ENCODE measurements around the gene CTNND2.
"Not testable (repeated sequence)": the region's sequence is repeated elsewhere in the genome, so short reads cannot be mapped to it uniquely, and the experiment has no call there.

CTNND2 gene

DNA sequence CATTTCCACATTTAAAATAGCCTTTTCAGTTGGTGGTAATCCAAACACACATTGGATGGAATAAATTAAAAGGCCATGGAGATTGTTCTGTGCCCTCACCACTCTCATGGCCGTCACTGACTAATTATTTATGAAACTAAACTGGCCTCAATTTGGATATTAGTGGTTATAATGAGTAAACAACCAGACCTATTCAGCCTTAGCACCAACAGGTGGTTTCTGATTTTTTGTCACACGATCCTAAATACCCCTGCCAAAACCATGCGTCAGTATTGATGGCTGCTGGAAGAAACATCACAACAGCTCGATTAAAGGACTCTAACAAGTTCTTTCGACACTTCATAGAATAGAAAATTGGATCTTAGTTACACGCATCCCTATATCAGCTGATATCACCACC, 867.2 kb downstream of the CTNND2 start:
- DNase-seq (ENCODE audit: low spot score), result no peak

DNA sequence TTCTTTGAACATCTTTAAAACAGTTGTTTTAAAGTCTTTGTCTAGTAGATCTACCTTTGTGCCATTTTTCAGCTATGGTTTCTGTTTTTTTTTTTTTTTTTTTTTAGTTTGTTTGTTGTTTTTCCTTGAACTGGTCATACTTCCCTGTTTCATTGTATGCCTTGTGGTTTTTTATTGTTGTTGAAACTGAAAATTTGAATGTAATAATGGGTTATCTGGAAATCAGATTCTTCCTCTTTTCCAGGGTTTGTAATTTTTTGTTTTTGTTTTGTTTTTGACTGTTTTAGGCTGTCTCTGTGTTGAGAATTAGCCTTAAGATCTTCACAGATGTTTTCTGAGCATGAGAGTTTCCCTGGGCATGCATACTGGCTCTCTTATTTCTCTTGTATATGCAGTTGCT, 873.6 kb downstream of the CTNND2 start:
- DNase-seq (ENCODE audit: low spot score), result no peak

DNA sequence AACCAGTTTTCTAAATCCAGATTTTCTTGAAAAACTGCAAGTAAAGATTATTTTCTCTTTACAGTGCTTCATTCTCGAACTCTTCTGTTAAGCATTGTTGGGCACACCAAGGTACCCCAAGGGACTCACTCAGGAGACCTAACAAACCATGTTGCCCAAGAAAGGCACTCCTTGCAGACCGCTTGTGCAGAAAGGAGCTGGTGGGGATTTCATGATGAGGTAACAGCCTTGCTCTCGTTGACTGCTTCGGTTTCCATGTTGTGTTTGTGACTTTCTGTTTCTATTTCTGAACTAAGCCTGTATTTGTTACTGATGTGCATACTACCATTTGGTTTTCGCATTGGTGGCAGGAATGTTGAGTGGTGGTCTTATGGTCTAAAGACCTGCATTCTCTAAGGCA, 876.6 kb downstream of the CTNND2 start:
- no peak for DNase-seq (ENCODE audit: low spot score)

DNA sequence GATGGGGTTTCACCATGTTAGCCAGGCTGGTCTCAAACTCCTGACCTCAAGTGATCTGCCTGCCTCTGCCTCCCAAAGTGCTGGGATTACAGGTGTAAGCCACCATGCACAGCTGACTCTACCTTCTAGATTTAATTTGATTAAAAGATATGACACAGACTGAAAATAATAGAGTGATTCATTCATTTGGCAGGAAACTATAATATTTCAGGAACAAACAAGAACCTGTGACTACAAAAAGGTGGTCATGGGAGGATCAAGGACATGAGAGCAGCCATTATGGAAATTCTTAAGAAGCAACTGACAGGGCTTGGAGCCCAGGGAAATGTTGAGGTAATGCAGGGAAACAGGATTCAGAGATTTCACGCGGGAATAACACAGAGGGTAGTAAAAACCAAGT, 877.7 kb downstream of the CTNND2 start:
- DNase-seq (ENCODE audit: low spot score), result no peak

DNA sequence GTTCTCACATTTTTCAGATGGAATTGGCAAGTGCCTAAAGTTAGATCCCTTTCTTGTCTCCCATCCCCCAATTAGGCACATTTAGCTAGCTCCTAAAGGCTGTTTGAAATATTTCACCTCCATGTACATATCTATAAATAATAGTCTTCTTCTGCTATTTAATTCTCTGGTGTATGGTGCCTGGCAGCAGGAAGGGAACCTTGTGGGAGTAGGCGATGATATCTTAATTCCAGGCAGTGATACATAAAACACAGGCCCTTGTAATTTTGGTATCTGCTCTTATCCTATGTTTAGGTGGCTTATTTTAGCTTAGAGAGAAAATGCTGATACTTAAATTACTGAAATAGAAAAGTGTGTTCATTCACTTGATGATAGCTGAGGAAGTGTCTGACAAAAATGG, 880.3 kb downstream of the CTNND2 start:
- DNase-seq (ENCODE audit: low spot score), result no peak

DNA sequence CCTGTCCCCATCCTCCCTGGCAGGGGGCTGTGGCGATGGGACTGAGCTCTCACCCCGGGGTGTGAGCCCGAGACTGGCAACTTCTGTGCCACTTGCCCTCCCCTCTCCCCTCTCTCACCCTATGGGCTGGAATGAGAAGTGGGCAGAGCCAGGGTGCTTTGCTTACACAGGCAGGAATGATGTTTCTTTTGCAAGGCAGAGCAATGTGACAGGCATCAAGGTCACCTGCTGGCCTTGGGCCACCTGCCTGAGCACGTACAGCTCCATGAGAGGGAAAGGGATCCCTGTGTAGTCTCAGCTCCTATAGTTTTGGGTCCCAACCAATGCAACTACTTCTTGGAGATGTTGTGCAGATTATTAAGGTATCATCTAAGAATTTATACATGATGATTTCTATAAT, 890.5 kb downstream of the CTNND2 start:
- DNase-seq (ENCODE audit: low spot score), result no peak

DNA sequence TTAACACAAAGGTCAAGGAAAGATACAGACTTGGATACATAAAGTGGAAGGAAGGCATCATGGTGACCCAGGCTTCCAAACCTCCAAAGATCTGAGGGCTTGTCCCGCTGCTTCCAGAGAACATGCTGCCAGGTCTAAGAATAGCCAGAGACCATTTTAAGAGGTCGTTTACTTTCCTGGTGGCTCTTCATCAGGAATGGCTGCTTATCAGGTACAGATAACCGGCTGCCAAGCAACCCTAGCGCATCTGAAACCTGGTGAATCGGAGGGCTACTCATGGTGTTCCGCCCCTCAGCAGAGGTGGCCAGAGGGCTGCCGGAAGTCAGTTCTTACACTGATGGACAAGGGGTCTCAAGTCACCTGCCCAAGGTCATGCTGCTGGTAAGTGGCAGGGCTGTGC, 892.0 kb downstream of the CTNND2 start:
- DNase-seq (ENCODE audit: low spot score), result no peak

DNA sequence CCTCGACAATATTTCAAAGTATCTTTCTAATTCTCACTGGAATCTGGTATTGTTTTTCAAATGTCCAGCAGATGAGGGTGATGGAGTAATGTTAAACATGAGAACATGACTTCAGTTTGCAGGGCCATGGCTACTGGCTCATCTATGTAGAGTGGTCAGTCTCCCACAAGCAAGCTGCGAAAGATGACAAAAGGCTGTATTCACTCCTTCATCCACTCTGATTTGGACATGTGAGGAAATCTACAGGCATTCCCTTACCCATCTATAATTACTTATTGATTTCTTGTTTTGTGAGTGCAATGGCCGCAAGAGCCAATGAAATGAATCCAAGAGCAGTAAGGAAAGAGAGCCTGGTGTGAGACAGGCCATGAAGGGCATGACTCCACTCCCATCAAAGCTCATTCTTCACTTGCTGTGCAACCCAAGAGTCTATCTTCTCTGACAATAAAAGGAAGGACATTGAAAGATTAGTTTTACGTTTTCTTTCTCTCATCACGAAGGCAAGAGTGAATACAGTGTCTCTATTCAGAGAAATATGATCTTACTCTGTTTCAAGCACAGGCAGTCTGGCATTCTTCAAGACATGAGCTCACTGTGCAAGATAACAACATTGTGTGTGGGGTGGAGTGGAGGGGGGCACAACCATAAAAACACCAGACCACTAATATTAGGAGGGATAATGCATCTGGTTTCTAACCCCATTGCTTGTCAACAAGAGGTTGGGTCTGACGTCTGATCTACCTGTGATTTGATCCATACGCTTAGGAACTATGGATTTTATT, 893.6 kb downstream of the CTNND2 start:
- DNase-seq (ENCODE audit: low spot score), result no peak

DNA sequence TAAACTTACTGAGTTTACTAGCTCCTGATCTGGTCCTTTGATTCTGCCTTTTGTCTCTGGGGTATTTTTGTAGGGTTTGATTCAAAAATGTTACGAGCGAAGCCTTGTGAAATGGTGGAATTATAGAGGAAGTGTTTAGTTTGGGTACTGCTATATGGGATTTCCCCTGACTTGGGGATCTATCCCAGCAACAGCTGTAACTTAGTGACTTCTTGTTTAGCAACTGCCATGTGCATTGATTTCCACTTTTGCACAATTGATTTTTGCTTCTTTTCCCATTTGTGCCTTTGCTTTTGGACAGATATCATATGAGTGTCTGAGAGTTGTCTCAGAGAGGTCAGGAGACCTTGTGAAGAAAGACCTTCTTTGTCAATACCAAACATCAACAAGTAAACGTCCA, 894.7 kb downstream of the CTNND2 start:
- no peak for DNase-seq (ENCODE audit: low spot score)

DNA sequence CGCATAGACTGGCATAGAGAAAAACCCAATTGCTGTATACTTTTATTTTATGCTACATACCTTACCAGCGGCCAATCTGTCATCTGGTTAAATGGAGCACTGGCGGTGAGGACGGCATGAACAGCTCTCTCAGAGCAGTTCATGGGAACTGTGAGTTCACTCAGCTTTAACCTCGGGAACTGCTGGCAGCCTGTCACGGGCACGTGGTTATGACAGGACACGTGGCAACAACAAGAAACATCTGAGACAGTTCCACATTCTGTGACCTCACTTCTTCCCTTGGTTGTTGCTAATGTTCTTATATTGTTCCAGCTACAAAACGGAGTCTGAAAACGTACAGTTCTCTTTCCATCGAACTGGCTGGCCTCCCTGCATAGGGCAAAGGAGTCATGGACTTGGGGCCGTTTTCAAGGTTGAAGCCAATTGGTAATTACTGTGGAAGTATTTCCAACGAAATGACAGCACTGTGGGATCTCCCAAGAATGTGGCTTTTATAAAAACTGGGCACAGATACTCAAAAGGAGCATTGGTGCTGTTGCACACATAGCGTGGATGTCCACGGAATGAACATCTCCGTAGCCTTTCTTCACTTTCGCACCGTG, 896.9 kb downstream of the CTNND2 start:
- no peak for DNase-seq (ENCODE audit: low spot score)

DNA sequence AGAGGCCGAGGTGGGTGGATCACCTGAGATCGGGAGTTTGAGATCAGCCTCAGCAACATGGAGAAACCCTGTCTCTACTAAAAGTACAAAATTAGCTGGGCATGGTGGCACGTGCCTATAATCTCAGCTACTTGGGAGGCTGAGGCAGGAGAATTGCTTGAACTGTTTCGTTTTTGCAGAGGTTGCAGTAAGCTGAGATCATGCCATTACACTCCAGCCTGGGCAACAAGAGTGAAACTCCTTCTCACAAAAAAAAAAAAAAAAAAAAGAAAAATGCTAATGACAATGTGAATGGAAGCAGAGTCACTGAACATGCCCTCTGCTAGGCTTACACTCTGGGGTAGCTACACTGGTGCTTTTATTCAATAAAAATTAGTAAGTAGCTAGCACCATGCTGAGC, 899.7 kb downstream of the CTNND2 start:
- not testable (repeated sequence) for DNase-seq (ENCODE audit: low spot score)

DNA sequence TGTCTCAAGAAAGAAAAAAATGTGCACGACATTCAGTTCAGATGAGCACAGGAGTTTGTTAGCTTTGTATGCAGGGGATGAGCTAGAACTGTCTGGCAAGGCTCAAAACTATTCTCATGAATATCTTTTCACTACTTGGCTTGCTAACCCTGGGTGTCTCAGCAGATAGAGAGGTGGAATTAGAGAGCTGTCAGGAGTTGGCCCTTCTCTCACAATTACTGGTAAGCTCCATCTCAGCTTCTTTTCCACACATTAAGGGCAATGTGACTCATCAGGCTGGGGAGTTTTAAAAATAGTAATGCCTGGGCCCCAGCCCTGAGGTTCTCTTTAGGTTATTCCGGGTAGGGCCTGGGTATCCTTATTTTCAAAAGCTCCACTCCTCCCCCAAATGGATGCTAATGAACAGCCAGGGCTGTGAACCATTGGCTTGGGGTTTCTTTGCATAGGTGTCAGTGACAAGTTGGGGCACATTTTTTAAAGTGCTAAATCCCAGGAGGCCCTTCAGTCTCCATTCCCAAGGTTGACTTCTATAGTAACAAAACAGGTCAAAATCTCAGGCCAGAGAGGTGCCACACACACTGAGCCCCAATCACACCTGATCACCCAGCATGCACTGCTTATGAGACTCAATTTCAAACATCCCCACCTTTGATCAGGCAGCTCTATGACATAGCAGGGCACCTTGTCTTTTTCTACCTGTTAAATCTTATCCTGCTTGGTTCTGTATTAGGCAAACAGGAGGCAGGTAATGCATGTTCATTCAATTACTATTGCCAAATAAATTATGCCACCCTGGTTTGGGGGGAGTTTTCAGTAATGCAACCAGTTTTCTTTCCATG, 903.5 kb downstream of the CTNND2 start:
- no peak for DNase-seq (ENCODE audit: low spot score)

DNA sequence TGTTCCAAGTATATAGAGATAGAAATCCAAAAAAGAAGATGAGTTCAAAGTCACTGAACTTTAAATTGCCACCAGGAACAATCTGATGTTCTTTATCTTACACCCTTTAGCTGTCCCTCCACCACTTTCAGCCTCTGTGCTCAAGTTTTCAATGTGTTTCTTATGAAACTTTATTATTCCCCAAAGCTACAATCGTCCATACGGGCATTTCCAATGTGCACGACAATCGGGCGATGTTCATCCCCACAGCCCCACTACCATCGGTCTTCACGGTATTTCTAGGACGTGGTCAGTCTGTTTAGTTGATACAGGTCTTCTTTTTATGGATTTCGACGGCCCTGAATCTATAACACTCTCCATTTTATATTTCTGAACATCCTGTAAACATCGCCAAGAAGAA, 904.5 kb downstream of the CTNND2 start:
- no peak for DNase-seq (ENCODE audit: low spot score)

DNA sequence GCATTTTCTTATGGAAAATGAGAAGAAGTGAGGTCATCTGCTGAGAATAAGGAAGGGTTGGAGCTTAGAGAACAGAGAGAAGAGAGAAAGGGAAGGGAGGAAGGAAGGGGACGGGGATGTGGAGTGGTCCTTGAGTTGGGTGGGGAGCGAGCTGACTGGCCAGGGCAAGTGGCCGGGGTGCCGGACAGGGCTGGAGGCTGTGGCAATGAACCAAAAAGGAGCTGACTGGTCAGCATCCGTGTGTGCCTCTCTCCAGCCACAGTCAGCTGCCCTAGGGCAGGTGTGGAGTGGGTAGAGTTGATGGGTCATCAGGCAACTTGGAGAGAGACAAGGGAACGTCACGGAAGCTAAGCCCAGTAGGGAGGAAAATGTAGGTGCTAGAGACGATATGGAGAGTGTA, 908.4 kb downstream of the CTNND2 start:
- DNase-seq (ENCODE audit: low spot score), result no peak

DNA sequence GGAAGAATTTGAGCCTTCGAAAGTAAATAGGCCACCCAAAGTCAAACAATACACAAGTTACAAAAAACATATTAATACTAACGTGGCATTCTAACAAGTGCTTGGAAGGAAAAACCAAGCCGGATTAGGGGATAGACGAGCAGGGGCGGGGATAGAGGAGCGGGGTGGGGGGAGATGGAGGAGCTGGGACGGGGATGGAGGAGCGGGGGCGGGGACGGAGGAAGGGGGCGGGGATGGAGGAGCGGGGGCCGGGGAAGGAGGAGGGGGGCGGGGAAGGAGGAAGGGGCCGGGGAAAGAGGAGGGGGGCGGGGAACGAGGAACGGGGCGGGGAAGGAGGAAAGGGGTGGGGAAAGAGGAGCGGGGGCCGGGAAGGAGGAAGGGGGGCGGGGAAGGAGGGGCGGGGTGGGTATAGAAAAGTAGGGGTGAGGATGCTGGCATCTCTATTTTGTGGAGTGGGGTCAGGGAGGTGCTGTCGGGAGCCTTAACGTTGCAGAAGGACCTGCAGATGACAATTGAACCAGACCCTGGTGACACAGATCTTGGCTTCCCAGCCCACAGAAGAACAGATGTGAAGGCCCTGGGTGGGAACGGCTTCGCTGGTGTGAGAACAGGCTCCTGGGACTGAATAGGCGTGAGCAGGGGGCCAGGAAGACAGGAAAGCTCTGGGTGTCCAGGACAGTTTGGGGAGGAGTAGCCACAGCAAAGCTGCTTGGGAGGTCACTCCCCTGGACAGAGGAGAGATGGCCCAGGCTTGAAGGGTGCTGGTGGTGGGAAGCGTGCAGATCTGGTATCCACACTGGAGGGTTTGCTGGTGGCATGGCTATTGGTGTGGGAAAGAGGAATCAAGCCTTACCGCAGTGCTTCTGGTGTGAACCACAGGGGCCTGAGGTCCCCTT, 909.9 kb downstream of the CTNND2 start:
- DNase-seq (ENCODE audit: low spot score), result no peak

DNA sequence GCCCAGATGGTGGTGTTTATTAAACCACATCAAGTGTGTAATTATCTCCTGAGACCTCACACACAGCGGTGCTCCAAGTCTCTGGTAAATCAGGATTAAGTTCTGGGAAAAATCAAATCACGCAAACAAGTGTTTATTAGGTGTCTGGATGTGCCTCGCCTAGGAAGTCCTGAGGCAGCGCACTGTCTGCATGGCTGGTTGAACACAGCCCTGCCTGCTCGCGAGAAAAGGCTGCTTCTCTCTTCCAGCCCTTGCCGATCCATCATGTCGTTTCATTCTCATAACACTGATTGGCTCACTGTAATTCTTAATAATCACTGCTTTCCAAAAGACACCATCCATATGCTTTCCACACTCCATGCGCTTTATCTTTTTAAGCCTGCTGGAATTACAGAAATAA, 913.6 kb downstream of the CTNND2 start:
- no peak for DNase-seq (ENCODE audit: low spot score)

DNA sequence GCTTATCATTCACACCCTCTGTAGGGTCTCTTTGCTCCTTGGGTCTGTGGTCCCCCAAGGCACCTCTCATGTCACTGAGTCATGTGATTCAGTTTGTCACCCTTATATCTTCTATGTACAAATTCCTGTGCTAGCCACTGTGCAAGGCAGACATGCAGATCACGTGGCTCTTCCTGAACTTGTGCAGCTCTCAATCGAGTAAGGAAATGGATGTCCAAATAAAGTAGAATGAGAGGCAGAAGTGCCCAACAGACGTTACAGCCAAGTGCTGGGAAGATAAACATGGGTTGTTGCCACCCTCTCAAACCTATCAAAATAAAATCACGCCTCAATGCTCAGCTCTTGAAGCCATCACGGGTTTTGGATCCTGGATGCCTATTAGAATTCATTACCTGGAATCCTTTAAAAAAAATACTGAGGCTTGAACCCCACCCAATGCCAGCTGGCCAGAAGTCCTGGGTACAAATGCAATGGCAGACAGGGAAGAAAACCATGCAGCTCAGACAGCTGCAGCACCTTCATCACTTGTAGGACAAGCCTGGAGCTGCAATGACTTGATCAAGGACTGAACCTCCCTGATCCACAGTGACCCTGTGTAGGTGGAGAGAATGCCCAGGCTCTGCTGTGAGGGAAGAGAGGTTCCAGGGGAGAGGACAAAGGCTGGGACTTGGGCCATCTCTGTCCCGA, 914.5 kb downstream of the CTNND2 start:
- no peak for DNase-seq (ENCODE audit: low spot score)

DNA sequence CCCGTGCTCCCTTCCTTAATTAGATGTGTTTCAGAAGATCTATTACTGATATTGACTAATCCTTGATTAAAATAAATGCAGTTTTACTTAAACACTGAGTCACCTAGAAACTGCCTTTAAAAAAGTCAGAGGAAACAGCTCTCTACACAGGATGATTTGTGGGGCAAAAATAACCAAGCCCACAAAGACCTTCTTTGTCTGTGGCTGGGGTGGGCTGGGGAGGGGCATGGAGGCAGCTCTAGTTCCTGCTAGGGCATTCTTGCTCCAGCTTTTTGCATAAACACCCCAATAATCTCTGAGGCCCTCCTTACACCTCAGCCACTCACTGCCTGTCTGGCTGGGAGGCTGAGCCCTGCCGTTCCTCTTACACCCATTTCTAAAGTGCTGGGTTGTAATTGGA, 915.6 kb downstream of the CTNND2 start:
- DNase-seq (ENCODE audit: low spot score), result no peak

DNA sequence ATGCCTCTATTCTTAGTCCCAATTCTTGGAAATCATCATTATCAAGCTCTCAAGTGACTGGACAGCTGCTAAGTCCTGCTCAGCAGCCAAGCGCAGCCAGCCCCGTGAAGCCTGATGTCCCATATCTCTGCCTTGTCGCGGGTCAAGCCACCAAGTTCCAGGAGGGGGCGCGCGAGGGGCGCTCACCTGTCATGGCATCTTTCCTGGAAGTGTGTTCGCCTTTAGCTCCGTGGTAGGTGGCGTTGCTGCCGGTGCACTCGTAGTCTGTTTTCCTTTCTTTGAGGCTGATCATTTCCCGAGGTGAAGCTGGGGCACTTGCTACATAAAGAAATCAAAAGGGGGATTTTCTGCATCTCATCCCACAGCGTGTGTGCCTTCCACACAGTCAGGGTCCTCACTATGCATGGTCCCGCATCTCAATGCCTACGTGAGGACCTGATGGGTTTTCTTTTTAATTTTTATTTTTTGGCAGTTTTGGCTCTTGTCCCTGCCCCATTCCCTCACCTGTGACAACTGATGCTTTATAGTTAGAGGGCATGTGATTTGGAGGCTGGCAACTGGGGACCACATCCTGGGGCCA, 916.2 kb downstream of the CTNND2 start:
- peak; percentile 72 for DNase-seq (ENCODE audit: low spot score)

DNA sequence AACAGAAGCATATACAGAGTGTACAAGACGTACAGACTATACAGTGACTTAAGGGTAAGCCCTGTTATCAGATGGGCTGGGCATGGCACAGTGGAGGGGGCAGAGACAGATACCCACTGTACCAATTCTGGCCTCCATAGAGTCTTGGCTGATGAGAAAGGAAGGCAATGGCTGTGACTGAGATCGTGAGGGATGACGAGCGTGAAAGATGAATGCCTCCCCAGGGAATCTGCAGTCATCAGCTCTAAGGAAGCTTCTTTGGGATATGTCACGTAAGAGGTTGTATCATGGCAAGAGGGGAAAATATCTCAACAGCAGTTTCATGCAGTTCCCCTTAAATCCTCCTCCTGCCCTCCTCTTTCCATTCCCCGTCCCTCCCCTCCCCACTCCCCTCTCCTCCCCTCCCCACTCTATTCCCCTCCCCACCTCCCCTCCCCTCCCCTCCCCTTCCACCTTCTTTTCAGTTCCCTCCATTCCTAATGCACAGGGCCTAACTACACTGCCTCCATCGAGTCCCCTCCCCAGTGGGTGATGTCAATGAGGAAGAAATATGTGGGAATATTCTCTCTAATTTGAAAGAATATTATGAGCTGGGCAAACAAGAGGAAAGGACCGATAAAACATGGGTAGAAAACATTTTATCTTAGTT, 916.8 kb downstream of the CTNND2 start:
- DNase-seq (ENCODE audit: low spot score), result no peak

DNA sequence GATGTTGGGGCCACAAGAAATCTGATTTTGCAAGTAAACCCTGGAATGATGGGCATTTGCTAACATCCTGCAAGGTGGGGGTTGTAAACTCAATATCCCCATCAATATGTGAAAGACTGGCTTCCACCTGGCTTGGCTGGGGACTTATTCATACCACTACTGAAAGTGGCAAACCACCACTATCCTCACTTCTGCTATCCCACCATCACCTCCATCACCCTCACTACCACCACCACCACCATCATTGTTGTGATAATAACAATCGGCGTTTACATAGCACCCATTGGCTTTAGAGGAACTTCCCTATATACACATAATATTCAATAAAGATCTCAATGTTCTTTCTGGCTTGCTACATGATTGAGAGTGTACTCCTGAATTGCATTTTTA, 918.5 kb downstream of the CTNND2 start:
- no peak for DNase-seq (ENCODE audit: low spot score)

Measured in left forelimb (tissue), 1 donor.